Vagina (tissue), 2 donors: ENCODE data around the gene SMDT1.

Experiments used
- CTCF ChIP-seq, 3 experiments: fragments of 450-650 bp in 2 of 3; fragments of 200-600 bp in 1 of 3; sonication (generic) in 1 of 3; IDR thresholded peaks; one replicate each; pipeline ENCODE4 v1.5.1; 2017 to 2019; ENCODE audit warnings: antibody characterized with exemption in 3 of 3, mild to moderate bottlenecking in 2 of 3, moderate library complexity in 2 of 3
- POLR2A ChIP-seq, 2 donors: fragments of 450-650 bp; IDR thresholded peaks; one replicate each; pipeline ENCODE4 v1.6.1; 2017; ENCODE audit warnings: antibody characterized with exemption in 2 of 2, mild to moderate bottlenecking in 2 of 2, moderate library complexity in 2 of 2
- POLR2AphosphoS5 ChIP-seq, 2 donors: sonication (generic); formaldehyde crosslinking; IDR thresholded peaks; one replicate each; pipeline ENCODE4 v1.9.0; 2017; ENCODE audit warnings: antibody characterized with exemption in 2 of 2, mild to moderate bottlenecking in 2 of 2, low read depth in 1 of 2; ENCODE audit not compliant: insufficient read depth in 1 of 2

- TF ChIP-seq POLR2A (IDR thresholded peaks at IDR 0.05) (no peak), CTCF (IDR thresholded peaks at IDR 0.05) (no peak), POLR2AphosphoS5 (IDR thresholded peaks at IDR 0.05; ENCODE audit: insufficient read depth in 1 of 2, low read depth in 1 of 2) (no peak)
These were observed 806 bp upstream of the SMDT1 start for GRCh38 chr22:42078469-42079318.
